Measurements from ENCODE around the gene TMEM17.

Gene TMEM17

GRCh38 chr2:62506421-62506750 lies 391 bp upstream of the TMEM17 start:
- DNase-seq = no peak

DNA sequence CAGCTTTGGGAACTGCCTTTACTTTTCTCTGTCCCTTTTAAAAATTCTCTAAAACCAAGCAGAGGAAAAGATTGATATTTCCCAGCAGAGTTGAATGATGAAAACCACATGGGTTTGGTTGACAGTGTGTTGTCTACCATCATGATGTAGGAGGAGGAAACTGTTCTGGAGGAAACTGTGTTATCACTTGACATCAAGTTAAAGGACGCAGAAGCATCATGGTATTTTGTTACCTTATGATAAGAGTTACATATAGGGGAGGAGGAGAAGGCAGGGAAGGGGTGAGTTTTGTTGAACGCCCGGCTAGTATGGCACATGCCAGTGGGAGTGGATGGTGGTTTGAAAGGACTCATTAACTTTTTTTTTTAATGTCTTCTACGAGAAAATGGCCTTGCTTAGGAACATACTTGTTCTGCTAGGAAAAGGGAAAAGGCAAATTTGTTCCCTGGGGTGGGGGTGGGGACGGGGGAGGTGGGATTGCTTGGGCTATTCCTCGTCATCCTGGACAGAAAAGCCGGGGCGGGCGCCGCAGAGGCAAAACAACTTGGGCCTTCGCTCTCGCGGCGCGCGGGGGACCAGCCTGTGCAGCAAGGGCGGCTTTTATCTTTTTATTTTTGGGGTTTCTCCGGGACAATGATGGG lies 766 bp downstream of the TMEM17 start:
- no peak for DNase-seq

DNA sequence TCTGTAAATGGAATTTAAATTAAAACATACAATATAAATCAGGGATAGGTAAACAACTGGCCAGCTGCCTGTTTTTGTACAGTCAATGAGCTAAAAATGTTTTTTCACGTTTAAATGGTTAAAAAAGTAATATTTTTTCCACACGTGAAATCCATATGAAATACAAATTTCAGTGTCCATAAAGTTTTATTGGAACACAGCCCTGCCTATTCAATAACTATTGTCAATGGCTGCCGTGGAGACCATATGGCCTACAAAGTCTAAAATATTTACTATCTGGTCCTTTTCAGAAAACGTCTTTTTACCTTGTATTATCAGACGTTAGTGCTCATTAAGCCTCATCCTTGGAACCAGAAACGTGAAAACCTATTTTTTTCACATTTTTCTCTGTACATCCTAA lies 1.3 kb downstream of the TMEM17 start:
- no peak for DNase-seq

DNA sequence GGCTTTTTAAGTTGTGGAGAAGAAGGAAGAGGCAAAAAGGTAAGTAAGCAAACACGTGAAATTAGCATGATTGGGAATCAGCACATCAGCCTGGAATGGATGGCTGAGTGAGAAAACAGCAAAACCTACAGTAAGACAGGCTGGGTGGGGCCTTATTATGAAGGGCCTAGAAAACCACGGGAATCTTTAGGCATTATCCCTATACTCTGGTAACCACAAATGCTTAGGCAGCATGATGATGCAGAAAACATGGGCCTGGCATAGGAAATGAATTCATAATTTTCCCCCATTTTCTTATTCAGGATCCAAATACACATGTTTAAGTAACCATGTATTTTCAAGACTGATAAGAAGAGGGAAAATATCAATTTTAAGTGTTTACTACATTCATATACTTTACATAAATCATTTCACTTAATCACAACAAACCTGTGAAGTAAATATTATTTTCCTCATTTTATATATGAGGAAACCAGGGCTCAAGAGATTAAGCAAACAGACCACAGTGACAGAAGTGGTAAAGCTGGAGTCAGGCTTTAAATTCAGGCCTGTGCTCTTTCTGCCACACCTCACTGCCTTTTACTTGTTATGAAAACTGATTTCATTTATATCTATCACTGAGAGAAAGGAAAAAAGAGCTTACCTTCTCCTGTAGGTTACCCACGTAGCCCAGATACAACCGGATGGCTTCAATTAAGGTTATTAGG lies 4.0 kb downstream of the TMEM17 start:
- no peak for DNase-seq

DNA sequence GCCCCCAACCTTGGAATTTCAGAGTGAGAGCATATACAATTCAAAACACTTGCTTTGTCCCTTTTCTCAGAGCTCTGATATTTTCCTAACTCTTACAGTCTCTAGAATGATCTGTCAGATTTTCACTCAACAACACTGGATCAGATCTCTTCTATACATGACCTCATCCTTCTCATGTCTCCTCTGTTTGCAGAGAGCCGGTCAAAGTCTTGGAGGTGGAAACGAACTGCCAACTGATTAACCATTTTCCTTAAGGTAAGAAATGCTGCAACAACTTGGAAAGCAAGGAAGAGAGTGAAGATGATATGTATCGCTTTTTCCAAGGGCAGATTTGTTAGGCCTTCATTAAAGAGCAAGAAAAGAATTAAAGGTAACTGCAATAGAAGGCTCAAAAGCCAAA lies 4.9 kb downstream of the TMEM17 start:
- DNase-seq = no peak

GRCh38 chr2:62499430-62500060 lies 6.5 kb downstream of the TMEM17 start:
- no peak for DNase-seq

DNA sequence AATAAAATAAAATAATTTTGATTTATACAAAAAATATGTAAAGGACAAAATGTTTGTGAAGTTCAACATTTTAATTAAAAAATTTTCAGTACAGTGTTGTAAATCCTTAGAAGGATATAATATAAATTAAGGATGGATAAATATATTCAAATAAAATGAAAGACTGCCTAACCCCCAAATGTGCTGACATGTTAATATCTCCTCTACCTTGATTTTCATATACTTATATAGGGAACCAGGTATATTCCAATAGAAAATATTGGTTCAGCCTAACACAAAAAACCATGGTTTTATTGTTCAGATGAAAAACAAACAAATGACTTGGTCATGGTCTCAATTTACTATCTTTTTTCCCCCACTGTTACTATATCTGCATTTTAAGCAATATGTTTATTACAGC lies 7.3 kb downstream of the TMEM17 start:
- DNase-seq = no peak

DNA sequence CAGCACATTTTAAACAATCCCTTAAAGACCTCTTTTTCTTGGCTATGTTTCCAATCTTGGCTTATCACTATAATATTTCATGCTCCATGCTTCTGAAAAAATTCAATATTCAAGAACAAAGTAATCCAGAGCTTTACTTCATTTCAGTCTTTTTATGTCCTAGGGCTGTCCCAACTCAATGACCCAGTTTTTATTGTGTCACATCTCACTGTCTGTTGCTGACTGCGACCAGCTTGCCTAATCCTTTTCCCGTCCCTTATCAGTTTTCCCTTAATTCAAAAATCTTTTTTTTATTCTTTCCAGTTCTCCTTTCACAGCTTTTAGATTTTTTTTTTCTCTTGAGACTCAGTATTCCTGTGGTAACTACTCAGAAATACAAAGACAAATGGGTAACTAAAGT lies 10.2 kb downstream of the TMEM17 start:
- no peak for DNase-seq

DNA sequence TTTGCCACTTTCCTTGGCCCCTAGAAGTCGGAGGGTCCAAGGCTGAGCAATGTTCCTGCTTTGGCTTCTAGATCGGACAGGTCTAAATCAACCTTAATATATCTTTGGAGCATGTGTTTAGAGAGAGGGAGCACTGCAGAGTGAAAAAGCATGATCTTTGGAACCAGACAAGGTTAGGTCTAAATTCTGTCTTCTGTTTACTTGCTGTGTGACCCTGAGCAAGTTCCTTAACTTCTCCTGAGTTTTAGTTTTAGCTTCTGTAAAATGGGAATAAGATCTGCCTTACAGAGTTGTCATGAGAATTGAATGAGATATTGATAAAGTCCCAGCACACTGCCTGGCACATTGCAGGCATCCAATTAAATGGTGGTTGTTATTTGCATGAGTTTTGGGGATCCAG lies 13.9 kb downstream of the TMEM17 start:
- DNase-seq = no peak

DNA sequence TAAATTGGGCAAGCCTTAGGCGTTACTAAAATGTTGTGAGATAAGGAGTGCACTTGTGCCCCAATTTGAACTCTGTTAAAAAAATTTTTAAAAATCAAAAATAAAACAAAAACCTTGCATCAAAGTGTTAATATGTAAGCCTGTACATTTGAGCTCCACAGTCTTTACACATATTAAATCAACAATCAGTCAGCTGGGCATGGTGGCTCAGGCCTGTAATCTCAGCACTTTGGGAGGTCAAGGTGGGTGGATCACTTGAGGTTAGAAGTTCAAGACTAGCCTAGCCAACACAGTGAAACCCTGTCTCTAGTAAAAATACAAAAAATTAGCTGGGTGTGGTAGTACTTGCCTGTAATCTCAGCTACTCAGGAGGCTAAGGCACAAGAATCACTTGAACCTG lies 16.3 kb downstream of the TMEM17 start:
- DNase-seq = no peak

GRCh38 chr2:62489162-62489561 lies 16.8 kb downstream of the TMEM17 start:
- DNase-seq = no peak

DNA sequence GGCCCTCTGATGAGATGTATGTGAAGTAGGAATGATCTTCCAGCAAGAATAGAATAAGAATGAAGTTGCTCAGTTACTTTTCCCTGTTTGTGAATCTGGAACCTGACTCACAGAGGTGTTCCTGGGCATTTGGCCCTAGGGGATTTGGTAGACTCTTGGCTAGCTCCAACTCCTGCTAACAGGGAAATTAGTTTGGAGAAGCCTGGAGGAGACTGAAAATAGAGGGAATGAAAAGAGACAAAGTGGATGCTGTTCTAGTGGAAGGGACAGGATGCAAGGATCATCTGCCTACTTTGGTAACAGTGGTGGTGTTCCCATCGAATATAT lies 19.6 kb downstream of the TMEM17 start:
- DNase-seq = no peak

DNA sequence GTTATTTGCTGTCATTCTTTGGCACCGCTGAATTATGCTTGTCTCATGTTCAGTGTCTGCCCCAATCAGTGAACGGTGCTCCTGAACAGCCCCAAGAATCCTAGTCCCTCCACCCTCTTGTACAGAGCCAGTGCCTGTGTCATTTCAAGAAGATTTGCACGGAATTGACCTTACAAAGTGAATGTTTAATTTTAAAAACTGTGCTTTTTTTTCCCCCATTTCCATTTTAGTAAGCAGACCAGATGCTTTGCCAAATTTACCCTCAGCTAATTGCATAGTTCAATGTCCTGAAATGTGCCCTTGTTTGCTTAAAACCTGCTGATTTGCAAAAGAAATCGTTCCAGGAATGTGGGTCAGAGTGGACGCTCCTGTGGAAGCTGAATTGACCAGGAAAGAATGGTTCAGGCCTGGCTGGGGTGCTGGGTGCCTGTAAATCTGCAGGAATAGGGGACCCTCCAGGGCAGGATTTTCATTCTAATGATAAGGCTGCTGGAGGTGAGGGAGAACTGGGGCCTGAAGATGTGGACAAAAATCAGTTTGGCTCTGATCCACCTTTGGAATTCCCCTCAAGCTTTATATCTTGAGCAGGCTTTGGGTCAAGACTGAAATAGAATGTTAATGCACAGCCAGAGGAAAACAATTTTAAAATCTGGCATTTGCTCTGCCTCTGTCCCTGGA lies 20.1 kb downstream of the TMEM17 start:
- DNase-seq = no peak

DNA sequence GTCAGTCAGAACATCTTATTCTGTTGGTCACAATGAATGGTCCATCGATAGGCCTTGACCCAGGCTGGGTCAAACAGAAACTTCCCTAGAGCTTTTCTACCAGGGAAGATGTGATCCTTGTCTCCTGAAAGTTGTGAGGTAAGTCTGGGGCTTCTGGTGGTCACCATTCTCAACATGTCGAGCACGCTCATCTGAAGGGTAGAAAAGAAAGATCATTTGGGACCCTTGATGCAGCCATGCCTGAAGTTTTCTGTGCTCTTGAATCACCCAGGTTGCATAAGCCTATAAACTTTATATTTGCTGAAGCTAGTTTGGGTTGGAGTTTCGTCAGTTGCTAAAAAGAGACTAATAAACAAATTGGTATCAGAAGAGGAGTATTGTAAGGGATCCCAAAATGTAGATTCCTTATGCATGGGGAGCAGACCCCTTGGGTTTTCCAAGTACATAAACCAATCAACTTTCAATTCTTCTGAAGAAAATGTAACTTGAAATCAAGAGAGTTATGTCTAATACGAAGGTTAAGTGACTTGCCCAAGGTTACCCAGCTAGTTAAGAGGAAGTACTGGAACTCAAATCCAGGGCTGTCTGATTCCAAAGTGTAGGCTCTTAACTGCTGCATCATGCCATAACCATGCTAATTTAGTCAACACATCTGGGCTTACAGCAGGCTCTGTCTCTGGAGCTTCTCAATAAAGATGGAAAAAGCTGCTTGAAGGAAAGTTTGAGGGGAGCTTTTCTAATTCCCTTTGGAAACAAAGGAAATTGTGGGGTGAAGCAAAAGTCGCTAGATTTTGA lies 23.2 kb downstream of the TMEM17 start:
- DNase-seq = no peak

DNA sequence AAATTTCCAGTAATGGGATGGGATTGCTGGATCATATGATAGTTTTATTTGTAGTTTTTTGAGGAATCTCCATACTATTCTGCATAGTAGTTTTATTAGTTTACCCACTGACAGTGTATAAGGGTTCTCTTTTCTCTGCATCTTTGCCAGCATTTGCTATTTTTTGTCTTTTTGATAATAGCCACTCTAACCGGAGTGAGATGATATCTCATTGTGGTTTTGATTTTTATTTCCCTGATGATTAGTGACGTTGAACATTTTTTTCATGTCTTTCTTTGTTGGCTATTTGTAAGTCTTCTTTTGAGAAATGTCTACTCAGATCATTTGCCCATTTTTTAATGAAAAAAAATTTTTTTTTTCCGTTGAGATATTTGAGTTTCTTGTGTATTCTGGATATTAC lies 26.1 kb downstream of the TMEM17 start:
- no peak for DNase-seq

GRCh38 chr2:62478093-62478580 lies 27.9 kb downstream of the TMEM17 start:
- DNase-seq = no peak

DNA sequence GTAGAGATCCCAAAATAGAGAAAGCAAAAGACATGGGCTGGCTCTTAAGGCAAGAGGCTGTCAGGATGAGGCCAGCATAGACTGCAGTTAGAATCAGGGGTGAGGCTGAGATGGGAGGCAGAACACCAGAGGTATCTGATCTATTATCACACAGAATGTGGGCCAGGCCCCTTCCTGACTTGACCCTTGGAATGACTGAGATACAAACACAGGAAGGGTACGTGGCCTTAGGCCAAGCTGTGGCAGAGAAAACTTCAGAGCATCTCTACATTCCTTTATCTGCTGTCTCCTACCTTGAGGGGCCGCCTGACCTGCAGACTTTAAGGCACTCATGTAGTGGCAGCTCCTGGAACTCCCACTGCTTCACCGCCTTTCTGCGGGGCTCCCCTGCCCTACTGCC lies 28.4 kb downstream of the TMEM17 start:
- DNase-seq = no peak

- DNase-seq = no peak
Observed at GRCh38 chr2:62475172-62476011, 30.6 kb downstream of the TMEM17 start.

DNA sequence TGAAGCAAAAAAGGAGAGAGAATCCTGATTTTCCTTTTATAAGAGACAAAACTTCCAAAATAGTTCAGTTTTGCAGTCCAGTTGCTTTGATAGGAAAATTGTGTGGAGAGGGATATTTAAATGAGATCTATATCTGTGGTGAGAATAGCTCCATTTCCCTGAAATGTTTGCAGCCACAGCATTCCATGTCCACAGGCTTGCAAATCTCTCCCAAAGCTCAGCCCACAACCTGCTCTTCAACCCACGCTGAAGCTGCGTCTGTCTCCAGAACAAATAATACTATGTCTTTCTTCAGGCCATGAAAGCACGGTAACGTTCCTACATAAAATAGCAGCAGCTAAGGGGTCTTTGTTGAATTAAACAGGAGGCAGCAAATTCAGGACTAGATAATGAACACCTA lies 31.8 kb downstream of the TMEM17 start:
- no peak for DNase-seq

DNA sequence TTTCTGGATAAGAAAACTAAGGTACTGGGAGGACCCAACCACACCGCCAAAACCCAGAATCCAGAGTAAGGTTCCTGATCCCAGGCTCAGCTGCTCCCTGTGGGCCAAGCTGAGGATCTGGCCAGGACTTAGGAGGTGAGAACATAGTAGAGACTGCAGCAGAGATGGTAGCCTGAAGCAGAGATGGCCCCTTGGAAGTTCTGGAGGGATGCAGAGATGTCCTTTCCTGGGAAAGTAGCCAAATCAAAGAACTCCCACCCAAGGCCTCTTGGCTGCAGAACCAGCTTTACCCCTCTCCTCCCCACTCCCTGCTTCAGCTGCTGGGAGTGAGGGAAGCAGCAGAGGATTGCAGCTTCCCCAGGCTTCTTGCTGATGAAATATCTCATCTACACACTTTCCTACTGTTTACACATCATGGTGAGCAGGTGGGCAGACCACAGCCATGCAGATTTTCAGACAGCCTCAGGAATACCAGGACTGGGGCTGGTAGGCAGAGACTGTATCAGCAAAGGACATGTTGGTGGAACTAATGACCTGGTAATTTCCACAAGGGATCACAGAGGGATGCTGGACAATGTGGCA lies 32.7 kb downstream of the TMEM17 start:
- no peak for DNase-seq

DNA sequence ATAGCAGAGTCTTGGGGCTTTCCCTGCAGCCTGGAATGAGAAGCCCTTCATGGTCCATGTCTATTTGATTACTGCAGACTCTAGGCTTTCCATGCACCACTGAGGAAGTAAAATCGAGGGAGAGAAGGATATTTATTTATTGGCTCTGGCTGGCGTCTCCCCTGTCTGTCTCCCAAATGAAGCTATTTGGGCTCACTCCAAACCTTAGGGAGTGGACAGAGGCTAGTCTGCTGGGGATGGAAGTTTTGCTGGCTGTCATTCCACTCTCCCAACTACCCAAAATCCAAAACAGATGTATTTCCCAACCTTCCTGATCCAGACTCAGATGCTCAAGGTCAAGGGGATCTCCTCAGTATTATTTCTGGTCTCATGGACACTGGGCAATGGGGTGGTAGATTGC lies 33.7 kb downstream of the TMEM17 start:
- DNase-seq = no peak

DNA sequence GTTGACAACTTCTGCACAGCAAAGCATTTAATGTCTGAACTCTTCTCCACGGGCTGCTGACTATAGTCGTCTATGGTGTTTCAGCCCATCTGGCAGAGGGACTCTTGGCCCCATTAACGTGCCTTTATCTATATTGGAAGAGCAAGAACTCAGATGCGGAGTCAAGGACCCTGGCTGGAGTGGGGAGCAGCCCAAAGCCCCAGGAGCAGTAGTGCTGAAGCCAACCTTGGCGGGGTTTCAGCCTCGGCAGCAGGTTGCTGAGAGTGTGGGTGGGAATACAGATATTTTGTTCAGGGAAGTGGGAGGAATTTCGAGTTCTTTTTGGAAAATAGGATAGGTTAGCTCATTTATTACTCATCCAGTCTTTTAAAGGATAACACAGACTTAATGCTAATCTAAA lies 34.2 kb downstream of the TMEM17 start:
- DNase-seq = no peak

Data from stimulated activated CD4-positive, alpha-beta T cell treated with anti-CD3 and anti-CD28 coated beads, Interleukin-4, amount 100 ng/mL, for 1 hour (primary cell).